Prostate gland (tissue), 2 donors: ENCODE results near the gene ALG12.

Experiments used
- CTCF ChIP-seq, 4 experiments: fragments of 200-600 bp in 2 of 4; fragments of 450-650 bp in 2 of 4; sonication (generic) in 2 of 4; IDR thresholded peaks; 1 replicate in 3 of 4; 2 replicates in 1 of 4; pipeline ENCODE4 v1.5.1; 2016 to 2019; ENCODE audit warnings: antibody characterized with exemption in 4 of 4, mild to moderate bottlenecking in 2 of 4, moderate library complexity in 2 of 4
- POLR2A ChIP-seq: fragments of 450-650 bp; IDR thresholded peaks from one replicate; pipeline ENCODE4 v1.6.1; 2016; ENCODE audit warnings: antibody characterized with exemption, mild to moderate bottlenecking
- POLR2AphosphoS5 ChIP-seq: sonication (generic); formaldehyde crosslinking; IDR thresholded peaks from one replicate; pipeline ENCODE4 v1.6.1; 2017; ENCODE audit warnings: antibody characterized with exemption

GRCh38 chr22:49926916-49927315 lies 8.7 kb upstream of the ALG12 start:
- TF ChIP-seq CTCF (IDR thresholded peaks at IDR 0.05) (no peak), POLR2A (no peak), POLR2AphosphoS5 (no peak)
